ENCODE data around the gene MLLT1. TPM values are rescaled to one million over a fixed set of nuclear protein-coding genes. Genes with fewer than 3 reads are reported as not detected.

MLLT1 gene
- total RNA-seq, 4 donors from 2014 or later = 13.9 to 37.7 (median 24.4) TPM

GRCh38 chr19:6263735-6264444 is 15.9 kb downstream of the MLLT1 start:
- H3K27me3 ChIP-seq = no peaks in the 10 kb centered on the region
- H3K4me1 ChIP-seq = peaks cover 33 to 50% of the 10 kb centered on the region in 2 donors
- H3K9me3 ChIP-seq = no peaks in the 10 kb centered on the region
- TF ChIP-seq POLR2A (IDR thresholded peaks at IDR 0.05) (no peak), CTCF (IDR thresholded peaks at IDR 0.05 in 4 of 5, conservative IDR thresholded peaks at IDR 0.05 in 1 of 5) (no peak)
- peaks cover 0 to 15% of the 10 kb centered on the region in 2 donors for H3K36me3 ChIP-seq
- no peak overlapping the region for H3K4me3 ChIP-seq
- H3K27ac ChIP-seq = peak overlapping the region; percentile 61 to 78 (median 64)
- DNase-seq (peak in 1 of 2 donors; percentile 55), ATAC-seq (peak; percentile 58 to 71)
- in situ Hi-C loops (cut with MboI; ENCODE audit: low sequenced_read_pairs in 4 of 4) (no loop called here), intact Hi-C loops (cut with DNase I; ENCODE audit: low total_unique reads) (no loop called here)

- ATAC-seq = no peak
- Histone ChIP-seq H3K27me3 (no peaks in the 10 kb centered on the region), H3K4me1 (peaks cover 34 to 54% of the 10 kb centered on the region in 2 donors), H3K27ac (peak overlapping the region; percentile 61 to 78 (median 64)), H3K4me3 (no peak overlapping the region), H3K36me3 (peaks cover 0 to 14% of the 10 kb centered on the region in 2 donors), H3K9me3 (no peaks in the 10 kb centered on the region)
- DNase-seq = no peak
- TF ChIP-seq POLR2A (IDR thresholded peaks at IDR 0.05) (no peak), CTCF (IDR thresholded peaks at IDR 0.05 in 4 of 5, conservative IDR thresholded peaks at IDR 0.05 in 1 of 5) (no peak)
- in situ Hi-C loops (cut with MboI; ENCODE audit: low sequenced_read_pairs in 4 of 4) (no loop called here), intact Hi-C loops (cut with DNase I; ENCODE audit: low total_unique reads) (no loop called here)
These were observed 16.5 kb downstream of the MLLT1 start for GRCh38 chr19:6263306-6263705.

GRCh38 chr19:6262519-6262918 is 17.3 kb downstream of the MLLT1 start:
- DNase-seq = no peak
- H3K4me1 ChIP-seq = peaks cover 34 to 58% of the 10 kb centered on the region in 2 donors
- no peak overlapping the region for H3K27ac ChIP-seq
- no peak for ATAC-seq
- H3K9me3 ChIP-seq = no peaks in the 10 kb centered on the region
- no peak for TF ChIP-seq POLR2A (IDR thresholded peaks at IDR 0.05)
- TF ChIP-seq CTCF (IDR thresholded peaks at IDR 0.05 in 4 of 5, conservative IDR thresholded peaks at IDR 0.05 in 1 of 5) = no peak
- peaks cover 0 to 14% of the 10 kb centered on the region in 2 donors for H3K36me3 ChIP-seq
- H3K27me3 ChIP-seq = no peaks in the 10 kb centered on the region
- no peak overlapping the region for H3K4me3 ChIP-seq
- in situ Hi-C loops (cut with MboI; ENCODE audit: low sequenced_read_pairs in 4 of 4) = no loop called here
- intact Hi-C loops (cut with DNase I; ENCODE audit: low total_unique reads) = no loop called here

GRCh38 chr19:6261883-6262282 is 17.9 kb downstream of the MLLT1 start:
- Histone ChIP-seq H3K4me1 (peaks cover 34 to 58% of the 10 kb centered on the region in 2 donors), H3K36me3 (peaks cover 0 to 14% of the 10 kb centered on the region in 2 donors), H3K27ac (peak overlapping the region in 2 of 4 donors; percentile 39 to 50), H3K9me3 (no peaks in the 10 kb centered on the region), H3K4me3 (no peak overlapping the region), H3K27me3 (no peaks in the 10 kb centered on the region)
- DNase-seq (no peak), ATAC-seq (no peak)
- in situ Hi-C loops (cut with MboI; ENCODE audit: low sequenced_read_pairs in 4 of 4) (no loop called here), intact Hi-C loops (cut with DNase I; ENCODE audit: low total_unique reads) (no loop called here)
- no peak for TF ChIP-seq CTCF (IDR thresholded peaks at IDR 0.05 in 4 of 5, conservative IDR thresholded peaks at IDR 0.05 in 1 of 5)
- no peak for TF ChIP-seq POLR2A (IDR thresholded peaks at IDR 0.05)

All from gastrocnemius medialis (tissue), 4 donors.